ENCODE data around the gene SULT1A1. TPM values are rescaled to one million over a fixed set of nuclear protein-coding genes. Genes with fewer than 3 reads are reported as not detected.

The SULT1A1 gene
- total and polyA plus RNA-seq, 2 of the 13 experiments (the other 11 are each of a cell fraction or from before 2014, with no cell fraction given): 114 to 147 TPM

- H3K4me2 ChIP-seq (ENCODE audit: low read depth, low read length): no peak overlapping the region
- in situ Hi-C loops (cut with HindIII; ENCODE audit: extremely low pct_ligation_motif_present, low pct_unique_long_range_greater_than_20kb) (no loop called here), intact Hi-C loops (cut with micrococcal nuclease; ENCODE audit: unreplicated experiment) (no loop called here)
- no peak overlapping the region for H3K27ac ChIP-seq (ENCODE audit: extremely low read length, insufficient read depth, low read length)
- H3K36me3 ChIP-seq (replicated peaks in 1 of 2; ENCODE audit: control insufficient read depth in 1 of 2, insufficient read depth in 2 of 2, low read length in 2 of 2): peaks cover 2 to 5% of the 10 kb centered on the region in 2 experiments; a peak in 4 of 5 replicates
- H3K79me2 ChIP-seq (ENCODE audit: insufficient read depth, low read length): no peaks in the 10 kb centered on the region
- H3K9ac ChIP-seq (ENCODE audit: insufficient read depth, low read depth, low read length): no peak overlapping the region
- TF ChIP-seq ZNF549 (CRISPR knock-in tag; IDR thresholded peaks at IDR 0.05): no peak
- TF ChIP-seq KLF6 (CRISPR knock-in tag; IDR thresholded peaks at IDR 0.05): no peak
- TF ChIP-seq ZNF790 (CRISPR knock-in tag; IDR thresholded peaks at IDR 0.05; ENCODE audit: borderline replicate concordance): no peak
- no peak for TF ChIP-seq MED13 (CRISPR knock-in tag; IDR thresholded peaks at IDR 0.05)
- no peak for TF ChIP-seq MBD4 (IDR thresholded peaks at IDR 0.05; ENCODE audit: borderline replicate concordance, low read length)
- no peak for TF ChIP-seq ZNF775 (CRISPR knock-in tag; IDR thresholded peaks at IDR 0.05; ENCODE audit: borderline replicate concordance)
- no peak for TF ChIP-seq KDM5B (CRISPR knock-in tag; IDR thresholded peaks at IDR 0.05; ENCODE audit: borderline replicate concordance)
- TF ChIP-seq KAT2B (IDR thresholded peaks at IDR 0.05; ENCODE audit: borderline replicate concordance, low read depth, low read length): no peak
- no peak for TF ChIP-seq HOXA7 (CRISPR knock-in tag; IDR thresholded peaks at IDR 0.05)
- TF ChIP-seq, protein P1, sequence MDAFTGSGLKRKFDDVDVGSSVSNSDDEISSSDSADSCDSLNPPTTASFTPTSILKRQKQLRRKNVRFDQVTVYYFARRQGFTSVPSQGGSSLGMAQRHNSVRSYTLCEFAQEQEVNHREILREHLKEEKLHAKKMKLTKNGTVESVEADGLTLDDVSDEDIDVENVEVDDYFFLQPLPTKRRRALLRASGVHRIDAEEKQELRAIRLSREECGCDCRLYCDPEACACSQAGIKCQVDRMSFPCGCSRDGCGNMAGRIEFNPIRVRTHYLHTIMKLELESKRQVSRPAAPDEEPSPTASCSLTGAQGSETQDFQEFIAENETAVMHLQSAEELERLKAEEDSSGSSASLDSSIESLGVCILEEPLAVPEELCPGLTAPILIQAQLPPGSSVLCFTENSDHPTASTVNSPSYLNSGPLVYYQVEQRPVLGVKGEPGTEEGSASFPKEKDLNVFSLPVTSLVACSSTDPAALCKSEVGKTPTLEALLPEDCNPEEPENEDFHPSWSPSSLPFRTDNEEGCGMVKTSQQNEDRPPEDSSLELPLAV (CRISPR knock-in tag; conservative IDR thresholded peaks at IDR 0.05; ENCODE audit: low read depth): no peak
- no peak for TF ChIP-seq ZFYVE20 (CRISPR knock-in tag; IDR thresholded peaks at IDR 0.05; ENCODE audit: borderline replicate concordance, low read depth)
- TF ChIP-seq, protein P2, sequence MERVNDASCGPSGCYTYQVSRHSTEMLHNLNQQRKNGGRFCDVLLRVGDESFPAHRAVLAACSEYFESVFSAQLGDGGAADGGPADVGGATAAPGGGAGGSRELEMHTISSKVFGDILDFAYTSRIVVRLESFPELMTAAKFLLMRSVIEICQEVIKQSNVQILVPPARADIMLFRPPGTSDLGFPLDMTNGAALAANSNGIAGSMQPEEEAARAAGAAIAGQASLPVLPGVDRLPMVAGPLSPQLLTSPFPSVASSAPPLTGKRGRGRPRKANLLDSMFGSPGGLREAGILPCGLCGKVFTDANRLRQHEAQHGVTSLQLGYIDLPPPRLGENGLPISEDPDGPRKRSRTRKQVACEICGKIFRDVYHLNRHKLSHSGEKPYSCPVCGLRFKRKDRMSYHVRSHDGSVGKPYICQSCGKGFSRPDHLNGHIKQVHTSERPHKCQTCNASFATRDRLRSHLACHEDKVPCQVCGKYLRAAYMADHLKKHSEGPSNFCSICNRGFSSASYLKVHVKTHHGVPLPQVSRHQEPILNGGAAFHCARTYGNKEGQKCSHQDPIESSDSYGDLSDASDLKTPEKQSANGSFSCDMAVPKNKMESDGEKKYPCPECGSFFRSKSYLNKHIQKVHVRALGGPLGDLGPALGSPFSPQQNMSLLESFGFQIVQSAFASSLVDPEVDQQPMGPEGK (CRISPR knock-in tag; IDR thresholded peaks at IDR 0.05): no peak
- TF ChIP-seq MEIS2 (CRISPR knock-in tag; IDR thresholded peaks at IDR 0.05): no peak
- TF ChIP-seq, protein P3, sequence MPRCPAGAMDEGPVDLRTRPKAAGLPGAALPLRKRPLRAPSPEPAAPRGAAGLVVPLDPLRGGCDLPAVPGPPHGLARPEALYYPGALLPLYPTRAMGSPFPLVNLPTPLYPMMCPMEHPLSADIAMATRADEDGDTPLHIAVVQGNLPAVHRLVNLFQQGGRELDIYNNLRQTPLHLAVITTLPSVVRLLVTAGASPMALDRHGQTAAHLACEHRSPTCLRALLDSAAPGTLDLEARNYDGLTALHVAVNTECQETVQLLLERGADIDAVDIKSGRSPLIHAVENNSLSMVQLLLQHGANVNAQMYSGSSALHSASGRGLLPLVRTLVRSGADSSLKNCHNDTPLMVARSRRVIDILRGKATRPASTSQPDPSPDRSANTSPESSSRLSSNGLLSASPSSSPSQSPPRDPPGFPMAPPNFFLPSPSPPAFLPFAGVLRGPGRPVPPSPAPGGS (CRISPR knock-in tag; IDR thresholded peaks at IDR 0.05): no peak
- TF ChIP-seq MED1 (CRISPR knock-in tag; IDR thresholded peaks at IDR 0.05): no peak
- no peak overlapping the region for H2AFZ ChIP-seq (ENCODE audit: low read length)
- ChIA-PET CTCF (ENCODE audit: low intra/inter-chr PET ratio, low total read pairs) (no interaction called here), POLR2A (no interaction called here)
- DNase-seq (ENCODE audit: low spot score): no peak
- H3K27me3 ChIP-seq (ENCODE audit: control insufficient read depth in 1 of 2, insufficient read depth in 2 of 2, low read length in 2 of 2): no peaks in the 10 kb centered on the region
- H3K4me1 ChIP-seq (ENCODE audit: insufficient read depth, low read length): no peaks in the 10 kb centered on the region
- H4K20me1 ChIP-seq (ENCODE audit: insufficient read depth, low read length): no peaks in the 10 kb centered on the region
- H3K4me3 ChIP-seq (replicated peaks in 1 of 3; ENCODE audit: insufficient read depth in 1 of 3, low read depth in 2 of 3, low read length in 3 of 3): no peak overlapping the region
- BruUV-seq (replicated peaks): no TSS peak
- WGBS (ENCODE audit: low lambda C conversion rate): 98% methylated on average over 2 of the region's 2 CpGs
- FAIRE-seq: no peak
- ATAC-seq: no peak
- no peaks in the 10 kb centered on the region for H3K9me3 ChIP-seq (ENCODE audit: low read length)
These were observed 34.9 kb downstream of the SULT1A1 start for GRCh38 chr16:28574925-28575324.
